ENCODE data around the gene CAMK1D. TPM values are rescaled to one million over a fixed set of nuclear protein-coding genes. Genes with fewer than 3 reads are reported as not detected.

The CAMK1D gene
- total RNA-seq, 2 experiments from 2014 or later: 19.0 to 25.6 TPM

DNA sequence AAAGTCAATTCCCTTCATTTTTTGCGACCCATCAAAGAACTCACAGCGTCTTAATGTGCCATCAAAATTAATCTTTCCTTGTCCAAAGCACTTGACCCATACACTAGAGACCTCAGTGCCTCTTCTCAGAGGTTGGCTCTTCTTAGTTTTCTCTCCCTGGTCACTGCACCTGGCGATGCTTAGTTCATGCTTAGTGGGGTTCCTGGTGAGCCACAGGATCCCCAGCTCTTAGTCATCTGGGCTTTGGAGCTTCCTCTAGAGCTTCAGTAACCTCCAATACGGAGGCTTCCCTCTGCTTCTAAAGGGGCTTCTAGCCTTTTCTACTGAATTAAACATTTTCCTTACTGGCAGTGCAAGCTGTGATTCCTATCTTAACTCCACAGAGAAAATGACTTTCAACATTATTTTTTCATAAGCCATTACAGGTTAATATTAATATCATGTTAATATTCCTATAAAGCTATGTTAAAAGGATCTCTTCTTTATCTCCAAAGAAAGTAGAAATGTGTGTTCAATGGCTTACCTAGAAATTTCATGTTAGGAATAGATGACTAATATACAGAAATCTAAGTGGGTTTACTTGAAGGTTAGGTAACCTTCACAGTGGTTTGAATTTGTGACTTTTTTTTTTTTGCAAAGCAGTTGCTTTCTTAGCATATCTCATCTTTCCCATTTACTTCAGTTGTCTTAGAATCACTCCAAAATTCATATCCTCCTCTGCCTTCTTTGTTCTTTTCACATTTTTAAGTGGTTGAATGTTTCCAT, 295.2 kb downstream of the CAMK1D start:
- CTCF ChIA-PET (ENCODE audit: unreplicated experiment): interaction anchor here (1.1 kb wide), 1 partner anchor 12 kb away, joined by 3 read pairs; no protein-coding TSS in a partner anchor
- H3K36me3 ChIP-seq (ENCODE audit: insufficient read depth, low read length): no peaks in the 10 kb centered on the region
- POLR2A ChIA-PET: interaction anchor here (0.6 to 1.5 kb wide), 2 partner anchors 12 to 168 kb away, joined by 3 to 10 read pairs; no protein-coding TSS in a partner anchor

DNA sequence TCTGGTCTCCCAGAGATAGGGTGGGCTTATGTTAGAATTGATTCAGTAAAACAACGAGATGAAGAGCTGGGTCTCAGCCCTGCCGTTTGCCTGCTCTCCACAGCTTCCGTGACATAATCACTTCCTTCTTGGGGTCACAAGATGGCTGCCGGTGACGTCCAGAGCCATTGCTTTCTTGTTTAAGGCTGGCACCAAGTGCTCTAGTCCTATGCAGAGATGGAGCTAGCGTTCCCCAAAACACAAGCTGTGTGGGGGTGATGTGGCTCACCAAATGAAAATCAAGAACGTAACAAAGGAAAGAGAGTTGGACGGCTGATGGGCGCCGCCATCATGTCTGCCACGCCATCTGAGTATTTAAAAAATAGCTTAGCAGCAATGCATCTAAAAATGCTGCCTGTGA, 296.1 kb downstream of the CAMK1D start:
- H3K9me2 ChIP-seq (ENCODE audit: insufficient read depth, low read length): no peaks in the 10 kb centered on the region
- ChIA-PET POLR2A (interaction anchor here (0.7 to 1.1 kb wide), 3 partner anchors 8 to 242 kb away, joined by 3 read pairs; no protein-coding TSS in a partner anchor), CTCF (ENCODE audit: unreplicated experiment) (interaction anchor here (0.9 kb wide), 1 partner anchor 118 kb away, joined by 3 read pairs; no protein-coding TSS in a partner anchor)
- no peak overlapping the region for H3K4me2 ChIP-seq (ENCODE audit: low read length)
- H4K20me1 ChIP-seq (ENCODE audit: insufficient read depth, low read length): no peaks in the 10 kb centered on the region
- H3K9me3 ChIP-seq (ENCODE audit: low read length): no peaks in the 10 kb centered on the region
- no TSS peak for BruUV-seq (replicated peaks)
- intact Hi-C loops (cut with micrococcal nuclease; ENCODE audit: unreplicated experiment): no loop called here
- H3K36me3 ChIP-seq (ENCODE audit: insufficient read depth, low read length): no peaks in the 10 kb centered on the region
- TF ChIP-seq EZH2phosphoT487 (IDR thresholded peaks at IDR 0.05; ENCODE audit: borderline replicate concordance, low read depth, low read length): no peak
- TF ChIP-seq, protein P1, sequence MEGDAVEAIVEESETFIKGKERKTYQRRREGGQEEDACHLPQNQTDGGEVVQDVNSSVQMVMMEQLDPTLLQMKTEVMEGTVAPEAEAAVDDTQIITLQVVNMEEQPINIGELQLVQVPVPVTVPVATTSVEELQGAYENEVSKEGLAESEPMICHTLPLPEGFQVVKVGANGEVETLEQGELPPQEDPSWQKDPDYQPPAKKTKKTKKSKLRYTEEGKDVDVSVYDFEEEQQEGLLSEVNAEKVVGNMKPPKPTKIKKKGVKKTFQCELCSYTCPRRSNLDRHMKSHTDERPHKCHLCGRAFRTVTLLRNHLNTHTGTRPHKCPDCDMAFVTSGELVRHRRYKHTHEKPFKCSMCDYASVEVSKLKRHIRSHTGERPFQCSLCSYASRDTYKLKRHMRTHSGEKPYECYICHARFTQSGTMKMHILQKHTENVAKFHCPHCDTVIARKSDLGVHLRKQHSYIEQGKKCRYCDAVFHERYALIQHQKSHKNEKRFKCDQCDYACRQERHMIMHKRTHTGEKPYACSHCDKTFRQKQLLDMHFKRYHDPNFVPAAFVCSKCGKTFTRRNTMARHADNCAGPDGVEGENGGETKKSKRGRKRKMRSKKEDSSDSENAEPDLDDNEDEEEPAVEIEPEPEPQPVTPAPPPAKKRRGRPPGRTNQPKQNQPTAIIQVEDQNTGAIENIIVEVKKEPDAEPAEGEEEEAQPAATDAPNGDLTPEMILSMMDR (conservative IDR thresholded peaks at IDR 0.05; ENCODE audit: low read length): no peak
- H3K4me3 ChIP-seq (ENCODE audit: low read depth, low read length, poor library complexity, severe bottlenecking): no peak overlapping the region
- DNase-seq (ENCODE audit: low spot score): no peak
- no peaks in the 10 kb centered on the region for H3K79me2 ChIP-seq (ENCODE audit: insufficient read depth, low read depth, low read length)
- no peaks in the 10 kb centered on the region for H3K4me1 ChIP-seq (ENCODE audit: insufficient read depth, low read length, poor library complexity, severe bottlenecking)
- H3K27ac ChIP-seq (ENCODE audit: low read depth, low read length, poor library complexity, severe bottlenecking): no peak overlapping the region
- H2AFZ ChIP-seq (ENCODE audit: low read length): no peak overlapping the region

More for the DNA sequence above, 295.2 kb downstream of the CAMK1D start:
- Histone ChIP-seq H3K9me2 (ENCODE audit: insufficient read depth, low read length) (no peaks in the 10 kb centered on the region), H2AFZ (ENCODE audit: low read length) (no peak overlapping the region), H3K79me2 (ENCODE audit: insufficient read depth, low read depth, low read length) (no peaks in the 10 kb centered on the region), H3K27ac (ENCODE audit: low read depth, low read length, poor library complexity, severe bottlenecking) (no peak overlapping the region), H4K20me1 (ENCODE audit: insufficient read depth, low read length) (0 out of 2 replicates have a peak, but pooled peaks cover 3% of the 10 kb centered on the region), H3K4me1 (ENCODE audit: insufficient read depth, low read length, poor library complexity, severe bottlenecking) (no peaks in the 10 kb centered on the region), H3K4me2 (ENCODE audit: low read length) (no peak overlapping the region), H3K4me3 (ENCODE audit: low read depth, low read length, poor library complexity, severe bottlenecking) (no peak overlapping the region), H3K9me3 (ENCODE audit: low read length) (no peaks in the 10 kb centered on the region)
- no TSS peak for BruUV-seq (replicated peaks)
- intact Hi-C loops (cut with micrococcal nuclease; ENCODE audit: unreplicated experiment): no loop called here
- TF ChIP-seq, protein P1 (conservative IDR thresholded peaks at IDR 0.05; ENCODE audit: low read length): no peak
- no peak for TF ChIP-seq EZH2phosphoT487 (IDR thresholded peaks at IDR 0.05; ENCODE audit: borderline replicate concordance, low read depth, low read length)
- no peak for DNase-seq (ENCODE audit: low spot score)

All from OCI-LY7 (cell line).